ENCODE results near the gene ANO5.

Gene ANO5

DNA sequence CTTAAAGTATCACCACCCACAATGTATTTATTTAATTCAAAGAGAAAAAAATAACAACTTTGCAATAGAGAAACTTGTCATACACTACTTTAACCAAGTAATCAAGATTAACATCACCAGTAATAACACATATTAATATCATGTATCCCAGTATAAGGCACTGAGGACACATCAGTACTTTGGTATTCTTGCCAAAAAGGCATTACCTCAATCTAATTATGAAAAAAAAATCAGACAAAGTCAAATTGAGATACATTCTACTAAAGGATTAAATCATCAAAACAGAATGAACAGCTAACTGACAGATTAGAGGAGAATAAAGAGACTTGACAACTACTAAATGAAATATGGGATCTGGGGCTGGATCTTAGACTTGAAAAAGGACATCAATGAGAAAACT is 109.5 kb downstream of the ANO5 start:
- H3K4me1 Mint-ChIP-seq, result no peaks in the 10 kb centered on the region
- ATAC-seq (replicated peaks; ENCODE audit: extremely low read depth, poor library complexity, severe bottlenecking), result no peak
- no peak overlapping the region for H3K4me3 Mint-ChIP-seq
- no peak overlapping the region for H3K27ac Mint-ChIP-seq (ENCODE audit: low read depth)
- H3K9me3 Mint-ChIP-seq, result no peaks in the 10 kb centered on the region
- DNase-seq (ENCODE audit: low spot score in 2 of 2), result no peak
- no peaks in the 10 kb centered on the region for H3K27me3 Mint-ChIP-seq
- H3K36me3 Mint-ChIP-seq (ENCODE audit: insufficient read depth), result no peaks in the 10 kb centered on the region

- H3K27me3 Mint-ChIP-seq, result no peaks in the 10 kb centered on the region
- ATAC-seq (replicated peaks; ENCODE audit: extremely low read depth, poor library complexity, severe bottlenecking), result no peak
- H3K4me1 Mint-ChIP-seq, result no peaks in the 10 kb centered on the region
- H3K4me3 Mint-ChIP-seq, result no peak overlapping the region
- no peak for DNase-seq (ENCODE audit: low spot score in 2 of 2)
- H3K27ac Mint-ChIP-seq (ENCODE audit: low read depth), result no peak overlapping the region
- H3K36me3 Mint-ChIP-seq (ENCODE audit: insufficient read depth), result no peaks in the 10 kb centered on the region
- no peaks in the 10 kb centered on the region for H3K9me3 Mint-ChIP-seq
Measured at GRCh38 chr11:22304337-22304961, 111.6 kb downstream of the ANO5 start.

DNA sequence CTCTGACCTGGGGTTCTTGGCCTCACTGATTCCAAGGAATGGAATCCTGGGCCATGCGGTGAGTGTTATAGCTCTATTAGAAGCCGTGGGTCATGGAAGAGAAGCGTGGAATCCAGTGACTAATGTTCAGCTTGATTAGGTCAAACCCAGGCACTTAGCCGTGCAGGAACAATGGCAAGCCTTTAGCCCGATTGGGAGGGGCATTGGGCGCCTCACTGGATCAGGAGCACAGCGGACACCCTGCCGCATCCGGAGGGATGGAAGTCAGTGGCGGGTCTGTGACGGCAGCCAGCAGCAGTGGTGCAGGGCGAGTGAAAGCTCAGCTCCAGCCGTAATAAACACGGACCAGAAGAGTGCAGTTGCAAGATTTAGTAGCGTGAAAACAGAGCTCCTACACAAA is 124.8 kb downstream of the ANO5 start:
- Mint-ChIP-seq H3K9me3 (no peaks in the 10 kb centered on the region), H3K27ac (ENCODE audit: low read depth) (no peak overlapping the region), H3K4me1 (no peaks in the 10 kb centered on the region), H3K4me3 (no peak overlapping the region), H3K27me3 (no peaks in the 10 kb centered on the region), H3K36me3 (ENCODE audit: insufficient read depth) (no peaks in the 10 kb centered on the region)
- ATAC-seq (replicated peaks; ENCODE audit: extremely low read depth, poor library complexity, severe bottlenecking) (no peak), DNase-seq (ENCODE audit: low spot score in 2 of 2) (no peak)

GRCh38 chr11:22331771-22332170 is 138.9 kb downstream of the ANO5 start:
- H3K36me3 Mint-ChIP-seq (ENCODE audit: insufficient read depth), result no peaks in the 10 kb centered on the region
- no peak overlapping the region for H3K27ac Mint-ChIP-seq (ENCODE audit: low read depth)
- H3K4me3 Mint-ChIP-seq, result no peak overlapping the region
- no peaks in the 10 kb centered on the region for H3K9me3 Mint-ChIP-seq
- no peak for DNase-seq (ENCODE audit: low spot score in 2 of 2)
- ATAC-seq (replicated peaks; ENCODE audit: extremely low read depth, poor library complexity, severe bottlenecking), result no peak
- H3K27me3 Mint-ChIP-seq, result peaks cover 23% of the 10 kb centered on the region
- no peaks in the 10 kb centered on the region for H3K4me1 Mint-ChIP-seq

All from central memory CD8-positive, alpha-beta T cell (primary cell).